NCI-H2081 (cell line): Measurements from ENCODE around the gene LRRC9.
"Not testable (repeated sequence)": the region's sequence is repeated elsewhere in the genome, so short reads cannot be mapped to it uniquely, and the experiment has no call there.

Experiments
- DNase-seq, 2 experiments: peaks; one replicate each; lab custom pipeline; 2025; lab: John Stamatoyannopoulos, UW

The LRRC9 gene

DNA sequence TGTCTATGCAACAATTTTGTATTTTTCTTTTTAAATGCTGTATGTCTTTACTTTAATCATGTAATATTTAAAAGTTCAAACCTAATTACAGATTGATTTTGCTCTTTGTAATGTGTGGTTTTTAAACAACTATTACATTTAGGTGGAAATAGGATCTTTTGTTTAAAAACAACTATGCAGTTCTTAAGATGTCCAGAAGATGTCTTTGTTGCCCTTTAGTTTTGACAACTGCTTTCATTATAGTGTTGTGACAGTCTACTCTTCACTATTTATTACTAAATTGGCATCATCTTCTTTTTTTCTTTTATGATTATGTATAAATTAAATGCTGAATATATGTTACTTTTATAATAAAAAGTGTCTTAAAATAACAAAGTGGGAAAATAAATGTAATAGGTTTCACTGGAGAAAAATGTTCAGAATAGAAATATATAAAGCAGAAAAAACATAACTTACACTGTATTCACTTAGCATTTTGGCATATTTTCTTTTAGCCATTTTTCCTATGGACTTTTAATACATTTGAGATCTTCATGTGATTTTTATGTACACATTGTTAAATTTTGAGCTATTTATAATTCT is 144.6 kb downstream of the LRRC9 start:
- peak in 1 of 2 experiments; percentile 33 for DNase-seq

DNA sequence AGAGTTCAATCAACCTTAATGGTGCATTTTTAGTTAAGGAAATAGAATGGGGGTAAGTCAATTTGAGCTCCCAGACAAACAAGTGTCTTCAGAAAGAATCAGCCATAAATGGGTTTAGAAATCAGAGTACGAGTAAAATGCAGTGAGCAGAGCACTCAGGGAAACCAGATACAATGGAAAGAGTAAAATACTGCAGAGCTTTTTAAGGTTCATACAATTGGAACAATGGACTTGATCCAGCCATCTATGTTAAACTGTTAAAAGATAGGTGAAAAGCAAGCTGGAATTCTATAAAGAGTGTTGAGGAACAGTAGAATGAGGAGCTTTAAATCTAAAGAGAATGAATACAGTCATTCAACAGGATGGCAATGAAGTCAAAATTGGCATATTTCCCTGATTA is 147.9 kb downstream of the LRRC9 start:
- no peak for DNase-seq

DNA sequence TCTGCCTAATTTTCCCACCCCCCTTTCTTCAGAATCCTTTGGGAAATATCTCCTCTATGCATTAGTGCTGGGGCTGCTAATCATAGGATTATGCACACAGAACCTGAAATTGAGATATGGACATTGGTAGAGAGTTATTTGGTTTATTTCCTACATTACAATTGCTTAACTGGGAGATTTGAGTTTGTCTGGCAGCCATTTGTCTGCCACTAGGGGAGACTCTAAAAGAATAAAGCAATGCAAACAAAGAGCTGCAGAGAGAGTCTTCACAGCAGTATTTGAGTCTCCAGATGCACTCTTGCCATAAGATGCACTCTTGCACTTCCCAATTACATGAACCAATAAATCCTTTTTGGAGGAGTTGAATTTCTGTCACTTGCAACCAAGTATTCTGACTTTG is 159.8 kb downstream of the LRRC9 start:
- no peak for DNase-seq

DNA sequence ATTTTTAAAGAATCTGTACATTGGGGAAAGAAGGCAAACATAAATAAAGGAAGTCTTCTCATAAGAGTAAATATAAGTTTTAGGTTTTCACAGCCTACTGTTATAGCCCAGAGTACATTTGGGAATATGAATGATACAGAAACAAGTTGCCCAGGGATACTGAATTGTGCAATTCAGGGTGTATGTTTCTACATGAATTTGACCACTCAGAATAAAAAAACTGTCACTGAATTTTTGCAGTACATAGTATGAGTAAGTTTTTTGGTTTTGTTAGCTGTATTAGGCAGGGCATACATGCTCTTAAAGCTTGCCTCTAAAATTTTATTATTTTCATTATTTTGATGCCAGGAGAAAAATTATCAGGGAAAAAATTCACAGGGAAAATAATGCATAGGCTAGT is 165.1 kb downstream of the LRRC9 start:
- no peak for DNase-seq

DNA sequence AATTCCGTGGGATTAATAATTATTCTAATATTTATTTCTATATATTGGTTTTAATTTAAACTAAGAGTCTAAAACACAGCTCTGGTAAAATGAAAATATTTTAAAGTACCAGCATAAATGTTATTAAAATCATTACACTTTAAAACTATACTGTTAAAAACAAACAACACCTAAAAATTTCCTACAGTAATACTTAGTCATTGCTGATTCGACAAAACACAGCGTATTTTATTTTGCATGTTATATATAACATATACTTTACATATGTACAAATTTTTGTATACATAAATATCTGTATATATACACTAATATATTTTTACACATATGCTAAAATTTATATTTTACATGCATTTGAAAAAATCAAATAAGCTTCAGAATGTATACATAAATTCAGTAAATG is 165.7 kb downstream of the LRRC9 start:
- no peak for DNase-seq

DNA sequence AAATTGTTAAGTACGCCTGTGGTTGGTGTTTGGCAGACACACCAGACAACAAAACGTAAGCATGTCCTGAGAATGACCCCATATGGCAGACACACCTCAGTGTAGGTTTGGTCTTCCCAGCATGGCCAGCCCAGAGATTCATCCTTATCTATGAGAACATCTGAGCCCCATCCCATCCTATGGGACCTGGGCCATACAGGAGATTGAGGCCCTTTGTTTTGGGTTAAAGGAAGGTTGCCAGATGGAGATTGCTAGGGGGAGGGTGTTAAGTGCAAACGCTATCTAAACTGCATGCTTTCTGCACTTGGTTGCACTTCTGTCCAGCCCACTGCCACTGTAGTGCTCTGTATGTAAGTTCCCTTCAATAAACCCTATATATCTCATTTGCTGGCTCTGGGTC is 167.7 kb downstream of the LRRC9 start:
- DNase-seq = no peak

DNA sequence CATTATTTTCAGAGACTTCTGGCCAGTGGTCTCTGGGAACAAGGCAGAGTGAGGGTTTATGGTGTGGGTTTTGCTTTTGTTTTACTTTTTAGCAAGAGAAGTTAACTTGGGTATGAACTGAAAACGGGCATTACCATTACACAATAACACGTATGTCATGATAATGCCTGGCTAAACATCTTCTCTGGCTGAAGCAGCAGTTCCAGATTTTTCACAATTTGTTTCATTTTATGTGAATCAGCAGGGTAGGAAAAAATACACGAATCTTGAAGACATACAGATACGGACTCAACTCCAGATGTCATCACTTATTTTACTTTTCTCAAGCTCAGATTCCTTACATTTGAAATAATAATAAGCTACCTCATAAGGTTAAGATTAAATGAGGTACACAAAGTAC is 169.3 kb downstream of the LRRC9 start:
- no peak for DNase-seq

DNA sequence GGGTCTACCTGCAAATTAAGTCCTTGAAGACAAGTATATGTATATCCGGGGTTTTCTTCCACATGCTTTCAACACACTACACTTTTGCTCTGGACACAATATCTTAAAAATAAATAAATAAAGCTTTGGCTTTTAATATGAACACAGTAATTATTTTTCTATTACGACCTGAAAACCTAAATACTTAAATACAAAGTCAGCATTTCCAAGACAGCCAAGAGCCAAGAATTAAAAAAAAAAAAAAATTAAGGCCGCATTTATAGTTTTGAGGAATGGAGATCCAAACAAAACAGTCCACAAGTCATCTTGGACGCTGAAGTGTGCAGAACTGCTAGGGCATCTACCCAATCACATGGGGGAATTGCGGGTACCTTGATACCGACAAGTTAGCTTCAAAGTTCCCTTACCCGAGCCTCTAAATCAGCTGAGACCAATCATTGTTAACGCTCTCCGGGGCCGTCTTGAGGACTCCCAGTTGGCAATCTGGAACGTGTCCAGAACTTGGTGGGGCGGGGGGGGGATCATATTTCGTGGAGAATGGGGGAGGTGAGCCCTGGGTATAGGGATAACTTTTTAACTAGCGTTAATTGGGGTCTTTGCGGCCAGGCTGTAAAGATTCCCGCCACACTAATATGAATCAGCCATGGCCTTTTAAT is 171.0 kb downstream of the LRRC9 start:
- peak; percentile 37 to 50 for DNase-seq

DNA sequence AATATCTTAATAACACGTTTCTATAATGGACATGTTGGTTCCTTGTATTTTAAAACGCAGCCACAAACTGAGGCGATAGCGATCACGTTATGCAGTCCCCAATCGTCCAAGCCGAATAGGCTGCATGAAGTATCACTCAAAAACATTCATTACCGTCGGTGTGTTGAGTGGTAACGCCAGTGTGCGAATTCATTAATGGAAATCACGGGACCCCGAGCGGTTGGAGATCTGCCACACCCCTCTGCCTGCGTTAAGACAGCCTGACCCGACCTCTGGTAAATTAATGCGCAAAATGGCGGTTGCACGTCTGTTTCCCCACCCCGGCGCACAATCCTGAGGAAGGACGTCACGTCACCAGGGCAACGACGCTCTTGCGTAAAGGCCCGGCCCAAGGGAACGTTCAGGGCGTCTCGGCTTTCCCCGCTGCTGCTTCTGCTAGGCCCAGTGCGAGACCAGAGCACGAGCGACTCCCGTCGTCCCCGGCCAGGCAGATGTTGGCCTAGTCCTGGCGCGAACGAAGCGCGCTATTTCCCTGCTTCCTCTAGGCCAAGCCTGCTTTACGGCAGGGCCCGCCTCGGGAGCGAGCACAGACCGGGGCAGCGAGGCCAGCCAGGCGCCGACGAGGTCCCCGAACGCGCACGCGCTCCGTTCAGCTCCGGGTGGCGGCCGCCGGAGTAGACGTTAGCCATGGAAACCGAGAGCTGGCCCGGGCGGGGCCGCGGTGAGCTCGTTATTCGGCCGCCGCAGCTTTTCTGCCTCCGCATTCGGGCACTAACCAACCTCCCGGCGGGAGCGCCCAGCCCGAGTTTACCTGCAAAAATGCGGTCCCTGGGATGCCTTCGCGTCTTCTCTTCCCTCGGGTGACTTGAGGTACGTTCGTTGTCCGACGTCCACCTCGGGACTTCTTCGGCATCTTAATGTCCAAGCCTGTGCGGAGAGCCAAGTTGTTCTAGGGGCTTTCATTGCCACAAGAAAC is 171.9 kb downstream of the LRRC9 start, which contains the start of gene PCNX4:
TSS of gene PCNX4 (plus strand) at position 374 of the 976 bp plus-strand sequence. CDS start 15,716 bp downstream, outside the sequence.
- DNase-seq = peak; percentile 98

DNA sequence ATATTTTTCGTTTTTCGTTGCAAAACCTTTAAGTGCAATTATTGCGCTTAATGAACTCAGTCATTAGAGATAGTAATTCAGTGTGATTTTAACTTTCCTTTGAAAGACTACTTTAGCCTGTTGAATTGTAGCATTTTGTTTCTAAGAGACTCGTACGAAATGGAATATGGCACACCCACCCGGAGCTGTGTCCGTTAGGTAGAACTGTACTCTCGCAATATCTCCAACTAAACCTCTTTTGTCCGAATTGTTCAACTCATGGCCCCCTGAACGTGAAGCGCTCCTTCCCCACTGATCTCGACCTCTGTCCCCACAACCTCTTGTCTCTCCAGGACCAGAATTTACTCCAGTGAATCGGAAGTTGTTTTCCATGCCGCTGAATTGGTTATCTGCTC is 172.6 kb downstream of the LRRC9 start:
- DNase-seq = no peak

DNA sequence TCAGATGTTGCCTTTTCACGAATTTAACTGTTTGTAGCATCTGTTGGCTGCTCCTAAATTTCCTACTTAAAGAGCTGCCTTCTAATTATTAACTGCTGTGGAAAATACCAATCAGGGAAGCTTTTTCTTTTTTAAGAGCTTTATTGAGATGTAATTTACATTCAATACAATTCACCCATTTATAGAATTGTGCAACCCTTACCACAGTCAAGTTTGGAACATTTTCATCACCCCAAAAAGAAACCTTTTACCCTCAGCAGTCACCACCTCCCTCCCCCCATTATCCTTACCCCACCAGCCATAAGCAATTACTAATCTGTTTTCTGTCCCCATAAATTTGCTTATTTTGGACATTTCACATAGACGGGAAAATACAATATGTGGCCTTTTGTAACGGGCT is 173.1 kb downstream of the LRRC9 start:
- no peak for DNase-seq

DNA sequence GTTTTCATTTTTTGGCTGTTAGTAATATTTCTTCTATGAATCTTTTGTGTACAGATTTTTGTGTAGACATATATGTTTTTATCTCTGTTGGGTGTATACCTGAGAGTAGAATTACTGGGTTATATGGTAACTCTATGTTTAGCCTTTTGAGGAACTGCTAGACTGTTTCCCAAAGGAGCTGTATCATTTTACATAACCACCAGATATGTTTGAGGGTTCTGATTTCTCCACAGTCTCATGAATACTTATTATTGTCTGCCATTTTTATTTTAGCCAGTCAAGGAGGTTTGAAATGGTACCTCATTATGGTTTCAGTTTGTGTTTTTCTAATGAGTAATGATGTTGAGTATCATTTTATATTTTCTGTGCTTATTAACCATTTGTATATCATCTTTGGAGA is 173.7 kb downstream of the LRRC9 start:
- no peak for DNase-seq

DNA sequence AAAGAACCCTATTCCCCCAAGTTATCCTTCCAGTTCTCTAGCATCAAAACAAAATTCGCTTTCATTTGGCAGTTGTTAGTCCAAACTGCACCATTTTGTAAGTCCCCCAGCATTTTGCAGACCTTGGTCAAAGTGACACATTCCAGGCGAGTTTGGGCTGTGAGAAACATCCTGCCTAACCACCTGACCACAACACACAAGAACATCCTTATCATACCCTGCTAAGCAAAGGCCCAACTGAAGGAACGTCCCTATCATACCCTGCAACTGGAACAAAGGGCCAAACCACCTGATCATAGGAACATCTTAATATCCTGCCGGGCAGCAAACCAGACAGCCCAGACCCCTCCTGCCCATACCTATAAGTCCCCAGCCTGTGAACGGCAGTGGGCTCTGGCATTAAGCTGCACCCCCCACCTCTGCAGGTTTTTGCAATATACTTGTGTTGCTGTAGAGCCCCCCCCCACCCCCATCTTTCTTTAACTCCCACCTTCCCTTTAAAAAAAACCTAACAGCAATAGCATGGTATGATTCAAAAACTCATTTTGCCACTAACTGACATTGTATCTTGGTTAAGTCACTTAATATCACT is 174.5 kb downstream of the LRRC9 start:
- DNase-seq = no peak

DNA sequence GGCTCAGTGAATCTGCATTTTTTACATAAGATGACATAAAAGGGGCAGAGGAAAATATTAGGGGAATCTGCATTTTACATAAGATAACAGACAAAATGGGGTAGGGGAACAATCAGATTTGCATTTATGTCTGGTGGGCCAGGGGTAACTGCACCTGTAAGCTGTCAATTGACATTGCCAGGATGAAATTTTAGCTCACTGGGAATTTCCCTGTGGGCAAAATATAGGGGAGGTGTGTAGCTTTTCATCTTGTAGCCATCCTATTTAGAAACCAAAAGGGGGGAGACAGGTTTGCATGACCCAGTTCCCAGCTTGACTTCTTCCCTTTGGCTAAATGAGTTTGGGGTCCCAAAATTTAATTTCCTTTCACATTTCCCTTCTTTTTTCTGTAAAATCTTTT is 175.3 kb downstream of the LRRC9 start:
- DNase-seq = no peak

DNA sequence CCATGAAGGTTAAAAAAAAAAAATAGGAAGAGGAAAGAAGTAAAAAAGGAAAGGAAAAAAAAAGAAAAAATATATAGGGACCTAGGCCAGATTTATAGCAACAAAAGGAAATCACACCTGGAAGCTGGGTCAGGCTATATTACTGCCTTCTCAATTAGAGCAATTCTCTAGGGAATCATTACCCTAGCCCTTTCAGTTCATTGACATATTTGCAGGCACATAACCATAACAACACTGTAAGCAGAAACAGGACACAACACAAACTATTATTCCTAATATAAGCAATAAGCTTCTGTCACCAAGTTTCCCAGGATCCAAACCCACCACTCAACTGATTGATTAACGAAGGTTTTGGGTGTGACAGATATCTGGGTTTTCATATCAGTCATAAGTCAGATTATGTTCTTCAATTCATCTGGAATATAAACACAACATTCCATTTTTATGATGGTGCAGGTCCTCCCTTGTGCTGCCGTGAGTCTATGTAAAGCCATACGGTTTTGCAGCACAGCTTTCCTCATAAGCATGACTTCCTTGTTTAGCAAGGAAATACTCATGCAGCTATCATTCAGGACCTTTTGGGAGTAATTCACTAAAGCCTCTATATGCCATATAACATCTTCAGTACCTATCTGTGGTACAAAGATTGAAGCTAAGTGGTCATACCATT is 176.0 kb downstream of the LRRC9 start:
- peak in 1 of 2 experiments; percentile 8 for DNase-seq

DNA sequence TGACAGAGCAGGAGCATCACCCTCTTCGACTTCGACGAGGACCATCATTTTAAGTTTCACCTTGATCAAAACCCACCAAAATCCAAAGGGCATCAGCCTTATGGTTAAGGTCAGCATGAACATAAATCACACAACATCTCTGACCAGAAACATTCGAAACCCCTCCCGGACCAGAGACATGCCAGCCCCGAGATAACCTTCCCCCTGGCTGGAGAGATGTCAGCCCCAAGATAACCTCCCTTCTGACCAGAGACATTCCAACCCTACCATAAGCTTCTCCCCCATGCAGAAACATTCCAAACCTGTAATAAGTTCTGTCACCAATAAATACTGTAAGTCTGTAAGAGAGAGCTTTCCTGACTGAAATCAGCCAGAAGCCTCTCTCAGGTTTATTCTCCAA is 178.0 kb downstream of the LRRC9 start:
- DNase-seq = no peak

DNA sequence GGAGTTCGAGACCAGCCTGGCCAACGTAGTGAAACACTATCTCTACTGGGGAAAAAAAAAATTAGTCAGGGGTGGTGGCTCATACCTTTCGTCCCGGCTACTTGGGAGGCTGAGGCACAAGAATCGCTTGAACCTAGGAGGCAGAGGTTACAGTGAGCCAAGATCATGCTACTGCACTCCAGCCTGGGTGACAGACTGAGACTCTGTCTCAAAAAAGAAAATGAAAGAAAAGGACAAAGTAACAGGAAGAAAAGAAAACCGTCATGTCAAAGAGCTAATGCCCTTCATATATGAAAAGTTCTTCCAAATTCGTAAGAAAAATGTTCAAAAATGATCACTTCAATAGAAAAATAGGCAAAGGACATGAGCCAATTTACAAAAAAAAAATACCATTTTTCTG is 179.9 kb downstream of the LRRC9 start:
- not testable (repeated sequence) for DNase-seq

DNA sequence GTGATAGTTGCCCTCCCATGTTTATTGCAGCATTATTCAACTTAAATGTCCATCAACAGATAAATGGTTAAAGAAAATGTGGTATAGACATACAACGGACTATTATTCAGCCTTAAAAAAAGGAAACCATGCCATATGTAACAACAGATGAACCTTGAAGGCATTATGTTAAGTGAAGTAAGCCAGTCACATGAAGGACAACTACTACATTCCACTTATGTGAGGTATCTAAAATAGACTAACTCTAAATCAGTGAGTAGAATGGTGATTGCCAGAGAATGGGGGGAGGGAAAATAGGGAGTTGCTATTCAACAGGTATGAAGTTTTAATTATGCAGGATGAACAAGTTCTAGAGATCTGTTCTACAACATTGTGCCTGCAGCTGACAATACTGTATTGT is 181.8 kb downstream of the LRRC9 start:
- no peak for DNase-seq

DNA sequence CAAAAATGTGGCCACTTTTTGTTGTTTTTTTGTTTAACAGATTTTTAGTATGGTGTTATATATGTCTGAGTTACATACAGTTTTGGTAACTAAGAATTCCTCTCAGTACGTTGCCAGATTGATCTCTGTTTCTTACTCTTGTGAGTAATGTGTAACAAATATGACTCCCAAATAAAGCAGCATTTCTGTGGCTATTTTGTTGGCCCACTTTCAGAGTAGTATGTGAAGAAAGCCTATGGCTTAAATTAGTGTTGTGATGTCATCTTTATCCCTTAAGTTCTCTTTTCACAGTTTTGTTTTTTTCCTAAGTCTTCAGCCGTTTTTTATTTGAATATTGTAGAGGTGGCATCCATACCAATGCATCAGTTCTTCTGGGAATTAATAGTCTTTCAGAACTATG is 182.4 kb downstream of the LRRC9 start:
- no peak for DNase-seq

DNA sequence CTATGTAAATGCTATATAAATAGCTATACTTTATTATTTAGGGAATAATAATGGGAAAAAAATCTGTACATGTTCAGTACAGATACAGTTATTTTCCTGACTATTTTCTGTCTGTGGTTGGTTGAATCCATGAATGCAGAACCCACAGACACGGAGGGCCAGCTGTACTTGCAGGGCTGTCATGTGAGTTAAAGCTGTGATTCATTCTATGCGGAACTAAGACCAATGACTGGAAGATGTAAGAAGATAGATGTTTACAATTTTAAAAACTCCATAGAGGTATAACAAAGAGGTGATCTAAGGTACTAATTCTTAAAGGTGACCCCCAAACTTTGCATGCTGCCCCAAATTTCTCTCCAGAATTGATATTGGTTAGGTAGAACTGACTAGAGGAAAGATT is 186.4 kb downstream of the LRRC9 start:
- DNase-seq = no peak

DNA sequence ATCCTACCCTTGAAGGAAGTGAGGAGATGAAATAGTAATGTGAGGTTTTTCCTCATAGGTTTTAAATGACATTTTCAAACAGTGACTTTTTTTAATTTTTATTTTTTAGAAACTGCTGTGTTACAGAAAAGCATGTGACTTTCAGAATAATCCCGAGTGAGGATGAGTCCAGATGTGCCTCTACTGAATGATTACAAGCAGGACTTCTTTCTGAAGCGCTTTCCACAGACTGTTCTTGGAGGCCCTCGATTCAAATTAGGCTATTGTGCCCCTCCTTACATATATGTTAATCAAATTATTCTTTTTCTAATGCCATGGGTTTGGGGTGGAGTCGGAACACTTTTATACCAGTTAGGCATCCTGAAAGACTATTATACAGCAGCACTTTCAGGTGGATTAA is 187.5 kb downstream of the LRRC9 start:
- DNase-seq = no peak

DNA sequence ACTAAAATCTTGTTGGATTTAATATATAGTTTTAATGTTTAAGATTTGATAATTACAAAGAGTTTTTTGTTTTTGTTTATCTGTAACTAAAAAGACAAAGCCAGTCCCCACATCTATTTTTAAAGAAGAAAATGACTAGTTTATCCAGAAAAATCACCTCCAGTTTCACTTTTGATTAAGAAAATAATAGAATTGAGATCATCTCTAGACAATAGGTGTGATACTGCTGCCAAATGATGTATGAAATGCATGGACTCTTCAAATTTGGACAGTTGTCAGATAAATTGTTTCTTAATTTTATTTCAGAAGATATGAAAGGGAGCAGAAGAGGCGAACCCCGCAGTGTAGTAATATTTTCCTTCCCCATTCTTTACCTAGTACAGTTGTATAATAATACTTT is 191.8 kb downstream of the LRRC9 start:
- no peak for DNase-seq
